HepG2 (cell line): ENCODE results near the gene SMIM20. TPM values are rescaled to one million over a fixed set of nuclear protein-coding genes. Genes with fewer than 3 reads are reported as not detected.

ENCODE experiments used
- ATAC-seq: fragments of 200-7000 bp; cut with Tn5 transposase; 3 replicates; pipeline ENCODE4 v1.9.1; 2020; ENCODE audit warnings: mild to moderate bottlenecking, moderate library complexity
- BruUV-seq: library from RNA; stranded (reverse); fragments of 400-500 nt; replicated peaks from 2 replicates; lab custom pipeline; 2021; lab: Mats Ljungman, UMichigan
- CTCF ChIA-PET: fragments of 300-600 bp; formaldehyde crosslinking; extraction: SDS; loops from one replicate; lab custom pipeline; 2021; ENCODE audit warnings: low total read pairs, inconsistent platforms, low intra/inter-chr PET ratio; lab: Yijun Ruan, JAX
- POLR2A ChIA-PET: fragments of 350-600 bp; sonication (Branson Sonifier 250); formaldehyde crosslinking; loops from one replicate; lab custom pipeline; 2020; ENCODE audit warnings: antibody characterized with exemption, inconsistent platforms; lab: Yijun Ruan, JAX
- DNase-seq: peaks from one replicate; pipeline ENCODE4 v3.0.0-alpha.2; 2015; ENCODE audit warnings: low spot score
- FAIRE-seq: peaks from 3 replicates; lab custom pipeline; 2011; peaks lifted over from hg19 to GRCh38; lab: Jason Lieb, UNC
- H2AFZ ChIP-seq: one replicate; pipeline ENCODE4 v1.6.1; 2011; ENCODE audit warnings: low read length, inconsistent platforms
- H3K27ac ChIP-seq: fragments of 300-600 bp; 3 replicates; pipeline ENCODE4 v1.8.0; 2011; ENCODE audit warnings: mixed run types, mild to moderate bottlenecking, mixed read lengths, low read length, inconsistent platforms; ENCODE audit not compliant: insufficient read depth; ENCODE audit errors: extremely low read length
- H3K27me3 ChIP-seq, 2 experiments: fragments of 200-600 bp in 1 of 2; 2 replicates in 1 of 2; 3 replicates in 1 of 2; pipeline versions ENCODE4 v1.6.0 to v1.8.0; 2011; ENCODE audit warnings: low read length in 2 of 2, mild to moderate bottlenecking in 2 of 2, moderate library complexity in 2 of 2, inconsistent platforms in 1 of 2; ENCODE audit not compliant: insufficient read depth in 2 of 2, control insufficient read depth in 1 of 2
- H3K36me3 ChIP-seq, 2 experiments: fragments of 200-600 bp in 1 of 2; replicated peaks in 1 of 2; 2 replicates in 1 of 2; 3 replicates in 1 of 2; pipeline versions ENCODE4 v1.5.1 to v1.8.0; 2011; ENCODE audit warnings: low read length in 2 of 2, inconsistent platforms in 1 of 2; ENCODE audit not compliant: insufficient read depth in 2 of 2, control insufficient read depth in 1 of 2
- H3K4me1 ChIP-seq: 2 replicates; pipeline ENCODE4 v1.5.1; 2012; ENCODE audit warnings: low read length, inconsistent platforms; ENCODE audit not compliant: insufficient read depth
- H3K4me2 ChIP-seq: 2 replicates; pipeline ENCODE4 v1.6.0; 2011; ENCODE audit warnings: low read depth, low read length, inconsistent platforms
- H3K4me3 ChIP-seq, 3 experiments: fragments of 200-600 bp in 1 of 3; sonication (generic), shearing (Covaris generic) in 1 of 3; replicated peaks in 1 of 3; 2 replicates each; pipeline ENCODE4 v1.5.1; 2011 to 2016; ENCODE audit warnings: low read length in 3 of 3, inconsistent platforms in 2 of 3, low read depth in 2 of 3, mild to moderate bottlenecking in 2 of 3, control low read depth in 1 of 3, mixed read lengths in 1 of 3; ENCODE audit not compliant: insufficient read depth in 1 of 3
- H3K79me2 ChIP-seq: one replicate; pipeline ENCODE4 v1.6.1; 2011; ENCODE audit warnings: low read length, inconsistent platforms; ENCODE audit not compliant: insufficient read depth
- H3K9ac ChIP-seq: 2 replicates; pipeline ENCODE4 v1.6.0; 2011; ENCODE audit warnings: mild to moderate bottlenecking, low read depth, low read length, inconsistent platforms; ENCODE audit not compliant: insufficient read depth
- H3K9me3 ChIP-seq: 2 replicates; pipeline ENCODE4 v1.5.1; 2012; ENCODE audit warnings: mild to moderate bottlenecking, low read length
- H4K20me1 ChIP-seq: 2 replicates; pipeline ENCODE4 v1.6.0; 2011; ENCODE audit warnings: inconsistent platforms, mild to moderate bottlenecking, low read length, moderate library complexity; ENCODE audit not compliant: insufficient read depth
- ATF5 ChIP-seq: sonication (generic); formaldehyde crosslinking; IDR thresholded peaks from 2 replicates; pipeline ENCODE4 v1.4.0; 2020; ENCODE audit warnings: mild to moderate bottlenecking, low read depth, missing genetic modification reagents
- CBX5 ChIP-seq: sonication (generic); formaldehyde crosslinking; IDR thresholded peaks from 2 replicates; pipeline ENCODE4 v1.4.0; 2020; ENCODE audit warnings: missing genetic modification reagents, borderline replicate concordance
- DNMT1 ChIP-seq: sonication (generic); formaldehyde crosslinking; IDR thresholded peaks from 2 replicates; pipeline ENCODE4 v1.5.1; 2020; ENCODE audit warnings: mild to moderate bottlenecking, missing genetic modification reagents
- KAT7 ChIP-seq: IDR thresholded peaks from 2 replicates; pipeline ENCODE4 v1.6.1; 2018; ENCODE audit warnings: borderline replicate concordance, missing compliant biosample characterization
- MAZ ChIP-seq, 2 experiments: sonication (generic) in 1 of 2; formaldehyde crosslinking in 1 of 2; IDR thresholded peaks; 2 replicates each; pipeline versions ENCODE4 v1.5.0 to v1.6.1; 2012 to 2020; ENCODE audit warnings: low read depth in 2 of 2, mild to moderate bottlenecking in 2 of 2, borderline replicate concordance in 1 of 2, improper control_type of control experiment in 1 of 2, low read length in 1 of 2, missing genetic modification reagents in 1 of 2, moderate library complexity in 1 of 2
- NR2C2 ChIP-seq: sonication (generic); formaldehyde crosslinking; IDR thresholded peaks from 2 replicates; pipeline ENCODE4 v1.4.0; 2020; ENCODE audit warnings: missing genetic modification reagents, mild to moderate bottlenecking, moderate library complexity, borderline replicate concordance
- PCBP1 ChIP-seq: fragments of 200-400 bp; formaldehyde crosslinking; IDR thresholded peaks from 2 replicates; pipeline ENCODE4 v1.6.1; 2017; ENCODE audit warnings: mild to moderate bottlenecking, low read depth, low read length, borderline replicate concordance
- SIX1 ChIP-seq: sonication (generic); formaldehyde crosslinking; IDR thresholded peaks from 2 replicates; pipeline ENCODE4 v1.4.0; 2020; ENCODE audit warnings: missing genetic modification reagents, borderline replicate concordance
- ZFP62 ChIP-seq: sonication (generic); formaldehyde crosslinking; IDR thresholded peaks from 2 replicates; pipeline ENCODE4 v1.4.0; 2020; ENCODE audit warnings: missing genetic modification reagents
- ZFX ChIP-seq: sonication (generic); formaldehyde crosslinking; IDR thresholded peaks from 2 replicates; pipeline ENCODE4 v1.4.0; 2020; ENCODE audit warnings: mild to moderate bottlenecking, low read depth, missing genetic modification reagents, moderate library complexity
- ZHX1 ChIP-seq: sonication (generic); formaldehyde crosslinking; IDR thresholded peaks from 2 replicates; pipeline ENCODE4 v1.8.1; 2022; ENCODE audit warnings: low read depth, mild to moderate bottlenecking, missing genetic modification reagents
- ZNF550 ChIP-seq: sonication (generic); formaldehyde crosslinking; IDR thresholded peaks from 2 replicates; pipeline ENCODE4 v1.4.0; 2020; ENCODE audit warnings: mild to moderate bottlenecking, missing genetic modification reagents, borderline replicate concordance
- ZNF556 ChIP-seq: sonication (generic); formaldehyde crosslinking; IDR thresholded peaks from 2 replicates; pipeline ENCODE4 v1.4.0; 2020; ENCODE audit warnings: mild to moderate bottlenecking, missing genetic modification reagents, borderline replicate concordance
- ZNF570 ChIP-seq: sonication (generic); formaldehyde crosslinking; IDR thresholded peaks from 2 replicates; pipeline ENCODE4 v1.4.0; 2020; ENCODE audit warnings: mild to moderate bottlenecking, missing genetic modification reagents, borderline replicate concordance
- ZNF766 ChIP-seq: sonication (generic); formaldehyde crosslinking; IDR thresholded peaks from 2 replicates; pipeline ENCODE4 v1.5.0; 2020; ENCODE audit warnings: missing genetic modification reagents, borderline replicate concordance
- WGBS: methylation state at CpG from one replicate; pipeline ENCODE4 v1.1.6; 2017; ENCODE audit warnings: low lambda C conversion rate; 5-methylcytosine and 5-hydroxymethylcytosine counted together
- in situ Hi-C: cut with HindIII; loops from 2 replicates; pipeline ENCODE4 v1.10.0; 2017; ENCODE audit warnings: low pct_unique_long_range_greater_than_20kb; ENCODE audit not compliant: extremely low pct_ligation_motif_present
- intact Hi-C: fragments of 100-400 bp; cut with micrococcal nuclease; formaldehyde crosslinking; loops from one replicate; pipeline ENCODE4 v1.10.0; 2022; ENCODE audit not compliant: unreplicated experiment
- polyA plus RNA-seq, 8 experiments: library from polyadenylated mRNA; depleted of rRNA in 3 of 8; stranded (reverse) in 7 of 8; unstranded in 1 of 8; fragments of >200 nt; fragmentation: Illumina TruSeq in 4 of 8; extraction: Trizol in 4 of 8; gene quantifications; 2 replicates each; pipeline versions ENCODE4 v1.2.1 to v1.2.3, GENCODE V29; 2011 to 2016; ENCODE audit warnings: low read depth in 4 of 8, missing spikeins in 1 of 8, mixed read lengths in 1 of 8; ENCODE audit not compliant: insufficient read depth in 1 of 8
- total RNA-seq, 5 experiments: library from RNA; depleted of rRNA; stranded (reverse); fragments of >200 nt; fragmentation: Illumina TruSeq; extraction: Trizol; gene quantifications; 2 replicates each; pipeline ENCODE4 v1.2.3, GENCODE V29; 2016; ENCODE audit warnings: low read depth in 1 of 5

Gene SMIM20
- total and polyA plus RNA-seq, 2 of the 13 experiments (the other 11 are each of a cell fraction or from before 2014, with no cell fraction given) = 26.3 to 30.2 TPM

GRCh38 chr4:25879091-25879584, 34.9 kb upstream of the SMIM20 start:
- Histone ChIP-seq H3K36me3 (no peaks in the 10 kb centered on the region), H3K27me3 (peaks cover 0 to 4% of the 10 kb centered on the region in 2 experiments; a peak in 1 of 5 replicates)
- no peak for FAIRE-seq
- no peak for TF ChIP-seq ZNF570 (CRISPR knock-in tag)
- TF ChIP-seq DNMT1 (CRISPR knock-in tag) = no peak
- no peak for TF ChIP-seq ZFP62 (CRISPR knock-in tag)
- TF ChIP-seq, all 625 proteins: peak for 0
- no TSS peak for BruUV-seq
- in situ Hi-C loops = no loop called here
- Histone ChIP-seq H4K20me1 (no peaks in the 10 kb centered on the region), H3K9me3 (no peaks in the 10 kb centered on the region), H3K9ac (no peak overlapping the region), H3K4me3 (no peak overlapping the region), H3K79me2 (no peaks in the 10 kb centered on the region), H2AFZ (no peak overlapping the region), H3K4me1 (no peaks in the 10 kb centered on the region), H3K4me2 (no peak overlapping the region), H3K27ac (no peak overlapping the region)
- 70% methylated on average over 6 of the region's 9 CpGs for WGBS
- intact Hi-C loops = no loop called here
- DNase-seq = no peak
- ChIA-PET CTCF (no interaction called here), POLR2A (no interaction called here)
- no peak for ATAC-seq

GRCh38 chr4:25879587-25879986, 34.4 kb upstream of the SMIM20 start:
- in situ Hi-C loops (no loop called here), intact Hi-C loops (no loop called here)
- ChIA-PET CTCF (no interaction called here), POLR2A (no interaction called here)
- FAIRE-seq = no peak
- H3K36me3 ChIP-seq = no peaks in the 10 kb centered on the region
- no peaks in the 10 kb centered on the region for H3K9me3 ChIP-seq
- H2AFZ ChIP-seq = no peak overlapping the region
- H3K27me3 ChIP-seq = peaks cover 0 to 3% of the 10 kb centered on the region in 2 experiments; a peak in 1 of 5 replicates
- no peak for ATAC-seq
- no peak overlapping the region for H3K4me3 ChIP-seq
- BruUV-seq = no TSS peak
- no peaks in the 10 kb centered on the region for H4K20me1 ChIP-seq
- no peak overlapping the region for H3K9ac ChIP-seq
- no peak overlapping the region for H3K27ac ChIP-seq
- WGBS = 42% methylated on average over 6 of the region's 6 CpGs
- no peaks in the 10 kb centered on the region for H3K4me1 ChIP-seq
- no peak overlapping the region for H3K4me2 ChIP-seq
- no peaks in the 10 kb centered on the region for H3K79me2 ChIP-seq
- DNase-seq = no peak
- TF ChIP-seq SIX1 (CRISPR knock-in tag) (no peak), MAZ (IDR thresholded peaks at IDR 0.05; ENCODE audit: borderline replicate concordance, low read depth, low read length) (no peak), MAZ (CRISPR knock-in tag; IDR thresholded peaks at IDR 0.05; ENCODE audit: low read depth) (no peak), PCBP1 (no peak), NR2C2 (CRISPR knock-in tag) (no peak), ATF5 (CRISPR knock-in tag) (no peak), ZFX (CRISPR knock-in tag) (no peak), ZNF766 (no peak), KAT7 (CRISPR knock-in tag) (no peak), ZNF556 (CRISPR knock-in tag) (no peak), ZHX1 (no peak), CBX5 (CRISPR knock-in tag) (no peak), ZNF550 (CRISPR knock-in tag) (no peak)
